Fibroblast of skin of right biceps (primary cell): Measurements from ENCODE around the gene ZC3H12A.

ENCODE experiments used
- DNase-seq: peaks from one replicate; pipeline ENCODE4 v3.0.0-alpha.2; 2013

The ZC3H12A gene

GRCh38 chr1:37474046-37474696 lies at the start of gene ZC3H12A:
ZC3H12A (plus strand) TSS chr1:37474580; CDS start chr1:37475497, 917 bp downstream.
- DNase-seq = peak; percentile 87

DNA sequence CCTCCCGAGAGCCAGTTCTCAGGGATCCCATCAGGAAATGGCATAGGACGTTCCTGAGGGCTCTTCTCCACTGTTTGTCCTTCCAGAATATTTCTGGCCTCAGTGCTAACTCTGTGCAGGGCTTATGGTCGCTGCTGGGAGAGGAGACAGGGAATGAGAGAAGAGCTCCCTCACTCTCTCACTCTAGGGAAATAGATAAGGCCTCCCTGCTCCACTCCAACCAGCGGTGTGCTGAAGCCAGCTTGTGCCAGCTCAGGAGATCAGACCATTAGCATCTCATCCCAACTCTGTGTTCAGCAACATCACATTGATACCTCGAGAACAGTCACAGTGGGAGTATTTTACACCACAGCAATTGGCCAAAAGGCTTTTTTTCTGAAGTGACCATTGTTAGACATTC lies 49.2 kb upstream of the ZC3H12A start:
- no peak for DNase-seq

DNA sequence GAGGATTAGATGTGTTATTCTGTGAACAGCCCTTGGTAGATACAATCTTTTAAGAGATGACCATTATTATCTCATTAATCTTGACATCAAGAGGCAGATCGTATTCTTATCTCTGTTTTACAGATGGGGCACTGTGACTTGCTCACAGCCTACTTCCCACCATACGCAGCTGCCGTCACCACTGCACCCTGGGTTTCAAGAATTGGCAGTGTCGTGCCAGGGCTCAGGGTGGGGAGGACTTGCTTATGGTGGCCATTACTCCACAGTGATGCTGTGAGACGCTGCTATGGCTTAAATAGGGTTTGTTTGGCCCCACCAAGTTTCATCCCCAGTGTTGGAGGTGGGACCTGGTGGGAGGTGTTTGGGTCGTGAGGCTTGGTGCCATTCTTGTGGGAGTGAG lies 45.4 kb upstream of the ZC3H12A start:
- no peak for DNase-seq

DNA sequence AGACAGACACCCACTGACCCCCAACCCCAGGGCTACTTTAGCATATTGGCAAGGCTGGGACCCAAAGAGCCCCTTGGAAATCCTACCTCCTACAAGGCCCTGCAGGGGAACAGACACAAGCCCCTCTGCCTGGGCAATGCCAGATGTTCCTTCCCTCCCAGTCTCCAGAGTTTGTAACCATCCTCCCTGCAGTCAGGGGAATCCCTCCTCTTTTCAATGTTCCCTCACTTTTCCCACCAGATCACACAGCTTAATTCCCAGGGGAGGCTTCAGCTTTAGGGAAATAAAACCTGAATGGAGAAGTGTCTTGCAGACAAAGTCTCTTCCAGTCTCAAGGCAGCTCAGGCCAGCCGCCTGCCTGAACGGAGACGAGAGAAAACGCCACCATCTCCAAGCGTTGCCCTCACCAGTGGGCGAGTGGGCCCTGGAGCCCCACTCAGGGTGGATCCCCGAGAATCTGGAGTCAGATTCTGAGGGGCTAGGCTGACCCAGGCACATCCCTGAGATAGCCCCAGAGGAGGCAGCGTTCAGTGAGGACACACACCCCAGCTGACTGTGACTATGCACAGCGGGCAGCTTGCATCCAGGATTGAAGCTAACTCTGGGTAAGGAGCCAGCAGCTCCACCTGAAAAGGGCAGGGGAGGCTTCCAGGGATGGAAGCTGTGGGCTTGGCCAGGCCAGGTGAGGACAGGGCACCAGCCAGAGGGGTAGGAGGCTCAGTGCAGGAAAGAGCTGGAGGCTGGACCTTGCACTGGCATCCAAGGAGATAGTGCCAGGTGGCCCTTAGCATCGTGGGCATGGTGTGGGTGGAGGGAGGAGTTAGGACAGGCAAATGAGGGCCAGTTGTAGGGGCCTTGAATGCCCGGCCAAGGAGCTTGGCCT lies 44.0 kb upstream of the ZC3H12A start:
- no peak for DNase-seq

GRCh38 chr1:37432716-37433115 lies 41.7 kb upstream of the ZC3H12A start:
- no peak for DNase-seq

GRCh38 chr1:37433171-37433570 lies 41.2 kb upstream of the ZC3H12A start:
- no peak for DNase-seq

DNA sequence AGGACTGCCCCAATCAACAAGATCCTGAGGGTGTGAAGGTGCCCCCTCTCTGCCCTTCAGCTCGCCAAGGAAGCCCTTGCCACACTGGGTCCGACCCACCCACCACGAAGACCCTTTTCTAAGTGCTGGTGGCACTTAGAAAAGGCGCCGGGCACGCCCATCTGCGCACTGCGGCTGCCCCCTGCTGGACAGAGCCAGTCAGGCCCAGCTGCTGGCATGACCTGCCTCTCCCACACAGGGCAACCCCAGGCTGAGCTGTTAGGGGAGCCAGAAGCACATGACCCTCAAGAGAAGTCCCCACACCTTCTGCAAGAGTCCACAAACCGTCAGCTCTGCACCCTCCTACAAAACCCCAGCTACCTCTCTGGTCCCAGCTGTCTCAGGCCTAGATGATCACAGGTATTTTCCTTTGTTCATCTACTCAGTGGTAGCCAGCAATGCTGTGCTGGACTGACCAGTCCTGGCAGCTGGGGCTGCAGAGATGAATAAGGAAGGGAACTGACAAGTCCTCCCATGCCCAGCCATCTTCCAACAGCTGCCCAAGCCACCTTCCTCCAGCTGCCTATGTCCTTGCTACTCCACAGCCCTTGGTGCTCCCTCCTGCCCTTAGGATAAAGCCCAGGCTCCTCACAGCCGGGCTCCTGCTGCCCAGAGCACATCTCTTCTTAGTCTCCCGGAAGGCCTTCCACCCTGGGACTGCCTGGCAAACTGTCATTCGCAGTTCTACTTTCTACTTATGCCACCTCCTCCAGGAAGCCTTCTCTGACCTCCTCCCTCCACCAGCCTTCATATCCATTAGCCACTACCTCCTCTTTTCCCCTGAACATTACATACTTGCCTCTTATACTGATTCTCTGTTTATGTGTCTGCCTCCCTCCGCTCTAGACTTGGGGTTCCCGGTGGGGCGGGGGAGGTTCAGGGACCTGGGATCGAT lies 39.8 kb upstream of the ZC3H12A start:
- peak; percentile 29 for DNase-seq

DNA sequence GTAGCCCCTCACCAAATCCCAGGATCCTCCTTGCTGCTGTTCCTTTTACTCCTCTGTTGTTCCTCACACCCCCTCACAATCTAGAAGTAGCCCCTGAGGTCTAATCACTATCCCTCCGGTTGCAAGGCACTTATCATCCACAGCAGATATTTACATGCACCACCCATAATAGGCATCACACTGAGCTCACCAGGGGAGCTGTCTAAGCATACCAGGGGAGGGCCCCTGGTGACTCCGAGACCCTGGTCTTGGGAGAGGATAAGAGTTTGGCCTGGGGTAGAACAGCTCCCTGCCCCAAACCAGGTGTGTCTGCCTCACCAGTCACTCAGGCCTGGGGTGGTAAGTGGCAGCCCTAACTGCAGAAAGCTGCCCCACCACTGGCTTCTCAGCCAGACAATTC lies 37.3 kb upstream of the ZC3H12A start:
- no peak for DNase-seq

DNA sequence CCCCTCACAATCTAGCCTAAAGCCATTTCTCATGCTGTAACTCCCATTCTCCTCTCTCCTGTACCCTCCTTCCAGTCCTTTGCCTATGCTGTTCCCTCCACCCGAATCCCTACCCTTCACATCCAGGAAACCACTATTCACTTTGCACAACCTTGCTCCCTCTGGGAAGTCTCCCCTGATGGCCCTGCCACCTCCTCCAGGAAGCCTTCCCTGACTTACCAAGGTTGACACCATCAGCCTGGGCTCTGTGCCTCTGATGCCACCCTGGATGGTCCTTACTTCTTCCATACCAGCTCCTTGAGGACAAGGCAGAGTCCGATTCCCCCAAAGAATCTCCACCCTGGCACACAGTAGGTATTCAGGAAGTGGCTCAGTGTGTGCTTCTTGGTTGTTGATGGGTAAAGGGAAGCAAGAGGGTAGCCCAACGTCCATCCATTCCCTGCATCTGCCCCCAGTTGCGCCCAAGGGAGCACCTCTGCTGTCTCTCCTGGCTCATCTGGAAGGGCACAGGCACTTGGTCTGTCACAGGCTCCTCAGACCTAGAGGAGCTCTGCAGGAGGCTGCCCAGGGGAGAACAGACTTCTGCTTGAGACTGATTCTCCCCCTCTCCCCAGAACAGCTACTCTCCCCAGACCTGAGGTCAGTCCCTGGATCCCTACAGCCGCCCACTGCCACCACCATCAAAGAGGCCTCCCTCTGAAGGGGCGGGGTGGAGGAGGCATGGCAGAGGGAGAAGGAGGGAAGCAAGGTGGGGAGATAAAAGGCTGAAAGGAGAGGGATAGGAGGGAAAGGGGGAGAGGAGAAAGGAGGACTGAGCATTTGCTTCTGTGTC lies 36.1 kb upstream of the ZC3H12A start:
- no peak for DNase-seq

DNA sequence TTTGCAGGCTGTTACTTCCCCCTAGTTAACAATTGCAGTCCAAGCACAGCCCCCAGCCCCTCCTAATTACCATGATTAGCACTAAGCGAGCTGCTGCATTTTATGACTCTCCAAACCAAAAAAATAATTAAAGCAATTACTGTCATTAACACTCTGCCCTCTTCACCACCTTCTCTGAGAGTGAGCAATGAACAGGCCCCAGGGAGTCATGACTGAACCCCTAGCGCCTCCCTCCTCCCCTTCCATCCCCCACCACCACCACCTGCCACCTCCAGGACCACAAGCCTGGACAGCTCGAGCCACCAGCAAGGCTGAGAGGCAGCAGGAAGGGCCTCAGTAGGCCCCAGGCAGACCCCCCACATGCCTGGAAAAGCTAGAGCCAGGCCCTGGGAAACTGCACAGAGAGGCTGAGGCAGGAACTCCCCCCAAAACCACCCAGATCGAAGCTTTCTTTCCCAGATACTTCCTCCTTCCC lies 35.5 kb upstream of the ZC3H12A start:
- DNase-seq = no peak

DNA sequence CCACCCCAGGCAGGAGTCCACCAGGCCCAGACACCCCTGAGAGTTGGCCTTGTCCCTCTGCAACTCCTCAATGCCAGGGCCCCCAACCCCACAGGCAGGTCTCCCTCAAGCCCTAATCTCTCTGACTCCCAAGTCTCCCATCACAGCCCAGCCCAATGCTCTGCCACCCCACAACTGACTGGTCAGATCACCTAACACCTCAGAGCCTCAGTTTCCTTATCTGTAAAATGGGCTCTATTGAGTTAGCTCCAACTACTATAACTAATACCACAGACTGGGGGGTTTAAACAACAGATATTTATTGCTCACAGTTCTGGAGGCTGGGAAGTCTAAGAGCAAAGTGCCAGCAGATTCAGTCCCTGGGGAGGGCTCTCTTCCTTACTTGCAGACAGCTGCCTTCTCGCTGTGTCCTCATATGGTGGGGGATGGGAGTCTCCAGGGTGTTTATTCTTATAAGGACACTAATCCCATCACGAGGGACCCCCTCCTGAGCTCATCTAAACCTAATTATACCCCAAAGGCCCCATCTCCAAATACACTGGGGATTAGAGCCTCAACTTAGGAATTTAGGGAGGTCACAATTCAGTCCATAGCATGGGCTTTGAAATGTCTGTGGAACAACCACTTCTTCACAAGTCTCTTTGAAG lies 34.9 kb upstream of the ZC3H12A start:
- no peak for DNase-seq

DNA sequence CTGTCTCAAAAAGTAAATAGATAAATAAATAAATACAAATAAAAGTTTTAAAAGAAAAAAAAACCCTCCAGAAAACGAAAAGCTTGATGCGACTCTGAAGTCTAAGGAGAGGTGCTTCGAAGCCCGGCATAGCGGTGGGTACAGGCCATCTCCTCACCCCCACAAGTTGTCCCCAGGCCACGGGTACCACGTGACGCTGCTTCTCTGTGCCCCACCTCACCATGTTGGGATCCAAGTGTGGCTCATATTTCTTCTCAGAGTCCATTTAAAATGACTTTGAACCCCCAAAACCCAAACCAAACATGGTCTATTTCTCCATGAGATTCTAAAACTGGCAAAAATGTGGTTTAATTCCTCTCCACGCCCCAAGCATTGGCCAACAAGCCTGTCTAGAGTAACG lies 32.9 kb upstream of the ZC3H12A start:
- DNase-seq = no peak

DNA sequence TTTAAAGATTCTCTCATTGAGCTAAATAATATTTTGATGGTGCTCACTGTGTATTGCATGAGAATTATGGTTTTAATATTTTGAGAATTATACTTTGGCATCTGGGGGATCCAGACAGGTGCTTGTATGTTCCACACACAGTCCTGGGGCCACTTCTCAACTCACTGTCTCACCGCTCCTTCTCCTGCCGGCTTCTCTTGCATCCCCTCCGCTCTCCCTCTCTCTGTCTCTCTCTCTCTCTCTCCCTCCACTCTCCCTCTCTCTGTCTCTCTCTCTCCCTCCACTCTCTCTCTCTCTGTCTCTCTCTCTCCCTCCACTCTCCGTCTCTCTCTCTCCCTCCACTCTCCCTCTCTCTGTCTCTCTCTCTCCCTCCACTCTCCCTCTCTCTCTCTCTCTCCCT lies 32.2 kb upstream of the ZC3H12A start:
- no peak for DNase-seq

DNA sequence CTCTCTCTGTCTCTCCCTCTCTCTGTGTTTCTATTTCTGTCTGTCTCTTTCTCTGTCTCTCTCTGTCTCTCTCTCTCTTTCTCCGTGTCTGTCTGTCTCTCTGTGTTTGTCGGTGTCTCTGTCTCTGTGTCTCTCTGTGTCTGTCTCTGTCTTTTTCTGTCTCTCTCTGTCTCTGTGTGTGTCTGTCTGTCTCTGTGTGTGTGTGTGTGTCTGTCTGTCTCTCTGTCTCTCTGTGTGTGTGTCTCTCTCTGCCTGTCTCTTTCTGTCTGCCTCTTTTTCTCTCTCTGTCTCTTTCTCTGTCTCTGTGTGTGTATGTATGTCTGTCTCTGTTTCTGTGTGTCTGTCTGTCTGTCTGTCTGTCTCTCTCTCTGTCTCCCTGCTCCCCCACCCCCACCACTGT lies 31.7 kb upstream of the ZC3H12A start:
- DNase-seq = no peak

DNA sequence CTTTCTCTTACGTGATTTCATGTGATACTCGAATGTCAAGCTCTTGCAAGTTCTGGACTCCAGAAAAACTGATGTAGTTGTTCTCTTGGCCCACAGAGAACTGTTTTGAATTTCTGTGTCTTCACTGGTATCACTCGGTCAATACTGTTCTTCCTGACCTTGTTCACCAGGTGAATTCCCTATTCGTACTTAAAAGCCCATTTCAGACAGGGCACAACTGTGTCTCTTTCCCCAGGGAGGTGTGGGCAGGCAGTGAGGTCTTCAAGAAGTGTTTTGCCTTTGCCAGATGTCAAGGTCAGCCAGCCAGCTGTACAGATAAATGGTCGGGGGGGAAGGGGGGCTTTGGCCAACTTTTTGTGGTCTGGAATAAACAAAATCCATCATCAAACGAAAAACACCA lies 27.5 kb upstream of the ZC3H12A start:
- DNase-seq = no peak

DNA sequence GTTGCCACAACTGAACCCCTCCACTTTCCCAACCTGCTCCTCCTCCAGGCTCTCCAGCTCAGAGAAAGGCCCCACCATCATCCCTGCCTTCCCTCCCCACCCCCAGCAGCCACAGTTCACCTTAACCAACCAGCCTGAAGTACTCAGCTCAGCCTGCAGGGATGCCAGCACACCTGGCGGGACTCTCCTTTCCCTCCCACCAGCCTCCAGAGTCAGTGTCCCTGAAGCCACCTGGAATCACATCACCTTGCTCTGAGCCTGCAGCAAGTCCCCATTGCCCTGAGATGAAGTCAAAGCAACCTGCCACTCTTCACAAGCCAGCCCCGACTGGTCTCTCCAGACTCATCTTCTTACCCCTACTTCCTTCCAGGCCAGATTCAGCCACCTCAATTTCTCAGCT lies 26.2 kb upstream of the ZC3H12A start:
- no peak for DNase-seq

DNA sequence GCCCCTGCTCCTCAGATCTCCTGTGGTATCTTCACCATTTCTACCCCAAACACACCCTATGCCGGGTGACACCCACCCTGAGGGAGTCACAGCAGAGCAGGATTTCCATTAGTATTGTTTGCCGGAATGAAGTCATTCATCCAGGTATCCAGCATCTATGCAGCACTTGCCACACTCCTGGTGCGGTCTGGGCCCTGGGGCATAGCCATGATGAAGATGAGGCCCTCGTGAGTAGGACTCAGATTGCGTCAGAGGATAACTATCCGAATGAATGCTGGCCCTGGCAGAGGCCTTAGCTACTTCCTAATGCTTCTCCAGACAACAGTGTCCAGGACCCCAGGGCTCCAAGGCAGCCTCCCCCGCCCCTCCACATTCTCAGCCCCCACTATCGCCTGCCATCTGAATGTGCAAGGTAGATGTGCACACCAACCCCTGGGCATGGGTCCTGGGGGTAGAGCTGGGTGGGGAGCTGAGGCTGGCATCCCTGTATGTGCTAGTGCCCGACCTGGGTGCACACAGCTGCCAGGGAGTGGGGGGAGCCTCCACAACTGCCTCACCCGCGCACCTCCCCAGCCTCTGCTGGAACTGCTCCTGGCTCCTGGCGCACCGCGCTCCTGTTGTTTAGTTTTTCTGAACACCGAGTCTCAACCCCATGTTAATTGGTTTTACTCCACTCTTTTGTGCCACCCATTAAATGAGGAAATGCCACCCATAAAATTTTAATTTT lies 25.5 kb upstream of the ZC3H12A start:
- DNase-seq = no peak

GRCh38 chr1:37449936-37450335 lies 24.4 kb upstream of the ZC3H12A start:
- peak; percentile 17 for DNase-seq

- DNase-seq = no peak
Observed at GRCh38 chr1:37452416-37452815, 22.0 kb upstream of the ZC3H12A start.

DNA sequence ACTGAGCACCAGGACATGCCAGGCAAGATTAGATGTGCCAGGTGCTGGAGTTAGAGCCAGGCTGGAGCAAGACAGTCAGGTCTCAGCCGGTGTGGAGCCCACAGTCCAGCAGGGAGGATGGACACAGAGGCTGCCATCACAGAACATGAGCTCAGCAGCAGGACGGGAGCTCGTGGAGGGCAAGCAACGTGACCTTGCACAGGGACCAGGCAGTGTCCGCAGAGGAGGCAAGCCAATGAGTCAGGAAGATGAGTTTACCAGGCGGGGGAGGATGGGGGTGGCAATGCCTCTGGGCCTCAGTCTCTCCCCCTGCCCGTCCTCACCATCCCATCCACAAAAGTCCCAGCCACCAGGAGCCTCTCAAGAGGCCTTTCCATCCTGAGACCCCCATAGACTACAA lies 20.7 kb upstream of the ZC3H12A start:
- DNase-seq = no peak

GRCh38 chr1:37455516-37455915 lies 18.9 kb upstream of the ZC3H12A start:
- no peak for DNase-seq
